NT2/D1 (cell line): Measurements from ENCODE around the gene PLA2G2F.
A peak's percentile ranks its signal among the peaks of the same experiment; 100 is the strongest.

Experiments
- DNase-seq: peaks from one replicate; pipeline ENCODE4 v3.0.0-alpha.2; 2011; ENCODE audit warnings: low read depth, low spot score
- H3K27me3 ChIP-seq: 2 replicates; pipeline ENCODE4 v1.6.0; 2011; ENCODE audit warnings: mild to moderate bottlenecking; ENCODE audit not compliant: insufficient read length, insufficient read depth
- H3K36me3 ChIP-seq: 2 replicates; pipeline ENCODE4 v1.6.1; 2011; ENCODE audit warnings: mild to moderate bottlenecking, low read length, mixed read lengths; ENCODE audit not compliant: insufficient read depth, insufficient read length
- H3K4me1 ChIP-seq: 2 replicates; pipeline ENCODE4 v1.5.1; 2011; ENCODE audit not compliant: insufficient read depth, insufficient read length
- H3K4me3 ChIP-seq: 2 replicates; pipeline ENCODE4 v1.5.1; 2011; ENCODE audit warnings: low read depth; ENCODE audit not compliant: insufficient read length
- H3K9ac ChIP-seq: 2 replicates; pipeline ENCODE4 v1.6.0; 2011; ENCODE audit warnings: low read depth; ENCODE audit not compliant: insufficient read length
- H3K9me3 ChIP-seq: 2 replicates; pipeline ENCODE4 v1.5.1; 2011; ENCODE audit warnings: mild to moderate bottlenecking, low read length; ENCODE audit not compliant: insufficient read depth
- SUZ12 ChIP-seq: IDR thresholded peaks from 2 replicates; pipeline ENCODE4 v1.6.1; 2011; ENCODE audit not compliant: insufficient read length, insufficient read depth; ENCODE audit errors: extremely low read depth
- YY1 ChIP-seq: IDR thresholded peaks from 2 replicates; pipeline ENCODE4 v1.6.1; 2011; ENCODE audit not compliant: insufficient read length, insufficient read depth
- ZNF274 ChIP-seq: IDR thresholded peaks from 2 replicates; pipeline ENCODE4 v1.6.1; 2011; ENCODE audit warnings: mild to moderate bottlenecking, low read depth, low read length

Gene PLA2G2F

GRCh38 chr1:20184481-20184900 is 45.4 kb downstream of the PLA2G2F start:
- TF ChIP-seq ZNF274 (no peak), SUZ12 (no peak), YY1 (no peak)
- DNase-seq = no peak
- Histone ChIP-seq H3K9me3 (no peaks in the 10 kb centered on the region), H3K27me3 (no peaks in the 10 kb centered on the region), H3K9ac (no peak overlapping the region), H3K36me3 (no peaks in the 10 kb centered on the region), H3K4me3 (no peak overlapping the region), H3K4me1 (peaks cover 7% of the 10 kb centered on the region)

- no peaks in the 10 kb centered on the region for H3K9me3 ChIP-seq
- H3K4me3 ChIP-seq = peak overlapping the region; percentile 27
- DNase-seq = no peak
- H3K27me3 ChIP-seq = no peaks in the 10 kb centered on the region
- peaks cover 7% of the 10 kb centered on the region for H3K4me1 ChIP-seq
- peak overlapping the region; percentile 69 for H3K9ac ChIP-seq
- no peaks in the 10 kb centered on the region for H3K36me3 ChIP-seq
- TF ChIP-seq YY1 = no peak
These were observed 46.1 kb downstream of the PLA2G2F start for GRCh38 chr1:20184997-20185833.

GRCh38 chr1:20185834-20186782 is 47.0 kb downstream of the PLA2G2F start, which contains the start of the genes PLA2G2C and UBXN10:
Gene PLA2G2C (minus strand): TSS chr1:20186518. CDS start chr1:20177363, 9,155 bp downstream.
Gene UBXN10 (plus strand): TSS chr1:20186096. CDS start chr1:20190562, 4,466 bp downstream.
- Histone ChIP-seq H3K4me3 (peak within 1 kb of the TSS; percentile 64), H3K36me3 (no peaks in the 10 kb centered on the region), H3K9ac (peak within 1 kb of the TSS; percentile 69), H3K4me1 (peaks cover 7% of the 10 kb centered on the region), H3K9me3 (no peaks in the 10 kb centered on the region), H3K27me3 (no peaks in the 10 kb centered on the region)
- TF ChIP-seq YY1 = no peak
- no peak for TF ChIP-seq SUZ12
- TF ChIP-seq ZNF274 = no peak
- DNase-seq = no peak

- TF ChIP-seq ZNF274 = no peak
- TF ChIP-seq SUZ12 = no peak
- no peak for TF ChIP-seq YY1
- Histone ChIP-seq H3K9me3 (no peaks in the 10 kb centered on the region), H3K27me3 (no peaks in the 10 kb centered on the region), H3K4me3 (no peak overlapping the region), H3K4me1 (peaks cover 7% of the 10 kb centered on the region), H3K9ac (no peak overlapping the region), H3K36me3 (no peaks in the 10 kb centered on the region)
- DNase-seq = no peak
These were observed 48.1 kb downstream of the PLA2G2F start for GRCh38 chr1:20187103-20187812.

GRCh38 chr1:20187813-20188454 is 48.8 kb downstream of the PLA2G2F start:
- no peak for DNase-seq
- H3K27me3 ChIP-seq = no peaks in the 10 kb centered on the region
- H3K36me3 ChIP-seq = no peaks in the 10 kb centered on the region
- no peak overlapping the region for H3K9ac ChIP-seq
- TF ChIP-seq SUZ12 = no peak
- TF ChIP-seq ZNF274 = no peak
- no peak for TF ChIP-seq YY1
- no peaks in the 10 kb centered on the region for H3K9me3 ChIP-seq
- H3K4me1 ChIP-seq = peaks cover 7% of the 10 kb centered on the region
- H3K4me3 ChIP-seq = no peak overlapping the region

- H3K4me3 ChIP-seq = no peak overlapping the region
- no peaks in the 10 kb centered on the region for H3K27me3 ChIP-seq
- H3K9me3 ChIP-seq = no peaks in the 10 kb centered on the region
- TF ChIP-seq ZNF274 (no peak), YY1 (no peak), SUZ12 (no peak)
- peaks cover 7% of the 10 kb centered on the region for H3K4me1 ChIP-seq
- no peak overlapping the region for H3K9ac ChIP-seq
- no peak for DNase-seq
- H3K36me3 ChIP-seq = no peaks in the 10 kb centered on the region
These were observed 49.3 kb downstream of the PLA2G2F start for GRCh38 chr1:20188455-20188817.
